Measurements from ENCODE around the gene WASHC1. TPM values are rescaled to one million over a fixed set of nuclear protein-coding genes. Genes with fewer than 3 reads are reported as not detected.
A peak's percentile ranks its signal among the peaks of the same experiment; 100 is the strongest.
"Not testable (repeated sequence)": the region's sequence is repeated elsewhere in the genome, so short reads cannot be mapped to it uniquely, and the experiment has no call there.

Gene WASHC1
- total and polyA plus RNA-seq, 11 donors, result 2.7 to 14.7 (median 9.5) TPM

- intact Hi-C loops (cut with DNase I); H3K4me3 ChIP-seq; H3K27me3 ChIP-seq; H3K36me3 ChIP-seq; H3K4me1 ChIP-seq; H3K27ac ChIP-seq; DNase-seq; H3K9me3 ChIP-seq; ATAC-seq: not testable (repeated sequence)
- 46 to 77% (median 56%) methylated on average over 4 to 11 of the region's 12 CpGs for WGBS, 4 donors
Observed at GRCh38 chr9:46639-47271, 17.5 kb upstream of the WASHC1 start.

- 32 to 64% (median 55%) methylated on average over 5 to 6 of the region's 6 CpGs for WGBS, 4 donors
Observed at GRCh38 chr9:46164-46563, 16.9 kb upstream of the WASHC1 start.

GRCh38 chr9:45180-45878, 16.1 kb upstream of the WASHC1 start:
- intact Hi-C loops (cut with DNase I); H3K27ac ChIP-seq; H3K4me3 ChIP-seq; ATAC-seq; H3K27me3 ChIP-seq; H3K4me1 ChIP-seq; H3K9me3 ChIP-seq; H3K36me3 ChIP-seq: not testable (repeated sequence)
- WGBS, 4 donors, result 87 to 90% (median 88%) methylated on average over 14 to 16 of the region's 16 CpGs
- DNase-seq, result peak in 1 of 5 donors; percentile 8

More at GRCh38 chr9:46164-46563, 16.9 kb upstream of the WASHC1 start:
- H3K27ac ChIP-seq; H3K9me3 ChIP-seq; H3K36me3 ChIP-seq; intact Hi-C loops (cut with DNase I); ATAC-seq; H3K4me1 ChIP-seq; DNase-seq; H3K4me3 ChIP-seq; H3K27me3 ChIP-seq: not testable (repeated sequence)

- H3K9me3 ChIP-seq; intact Hi-C loops (cut with DNase I); DNase-seq; H3K36me3 ChIP-seq; H3K4me1 ChIP-seq; H3K4me3 ChIP-seq; H3K27me3 ChIP-seq; ATAC-seq; H3K27ac ChIP-seq: not testable (repeated sequence)
- 67 to 74% (median 74%) methylated on average over 3 of the region's 3 CpGs for WGBS, 4 donors
Observed at GRCh38 chr9:44416-44815, 15.2 kb upstream of the WASHC1 start.

- DNase-seq; H3K4me1 ChIP-seq; H3K27me3 ChIP-seq; ATAC-seq; H3K9me3 ChIP-seq; H3K36me3 ChIP-seq; H3K27ac ChIP-seq; H3K4me3 ChIP-seq; intact Hi-C loops (cut with DNase I): not testable (repeated sequence)
- WGBS, 4 donors, result 85 to 90% (median 87%) methylated on average over 1 to 3 of the region's 3 CpGs
Observed at GRCh38 chr9:43636-44035, 14.4 kb upstream of the WASHC1 start.

- H3K9me3 ChIP-seq; H3K4me1 ChIP-seq; H3K36me3 ChIP-seq; H3K4me3 ChIP-seq; ATAC-seq; H3K27me3 ChIP-seq; intact Hi-C loops (cut with DNase I); DNase-seq; H3K27ac ChIP-seq: not testable (repeated sequence)
- 67 to 79% (median 76%) methylated on average over 3 of the region's 3 CpGs; no CpG with 5 or more reads in 1 of the 4 donors for WGBS, 4 donors
Observed at GRCh38 chr9:43116-43515, 13.9 kb upstream of the WASHC1 start.

GRCh38 chr9:41819-42218, 12.6 kb upstream of the WASHC1 start:
- H3K27me3 ChIP-seq; H3K27ac ChIP-seq; H3K4me3 ChIP-seq; H3K9me3 ChIP-seq; ATAC-seq; intact Hi-C loops (cut with DNase I); H3K4me1 ChIP-seq; H3K36me3 ChIP-seq; DNase-seq: not testable (repeated sequence)
- WGBS, 4 donors, result 79 to 92% (median 89%) methylated on average over 2 of the region's 2 CpGs

- H3K4me1 ChIP-seq; H3K4me3 ChIP-seq; H3K27me3 ChIP-seq; H3K36me3 ChIP-seq; H3K27ac ChIP-seq; H3K9me3 ChIP-seq; intact Hi-C loops (cut with DNase I): not testable (repeated sequence)
- WGBS, 4 donors, result 63 to 77% (median 70%) methylated on average over 6 to 9 of the region's 9 CpGs
- ATAC-seq (peak in 2 of 4 donors; percentile 28 to 66), DNase-seq (peak in 1 of 5 donors; percentile 17)
Observed at GRCh38 chr9:41261-41676, 12.0 kb upstream of the WASHC1 start.

GRCh38 chr9:32308-32707, 3.1 kb upstream of the WASHC1 start:
- intact Hi-C loops (cut with DNase I); ATAC-seq; H3K27me3 ChIP-seq; H3K4me1 ChIP-seq; H3K9me3 ChIP-seq; H3K36me3 ChIP-seq; H3K27ac ChIP-seq; DNase-seq; H3K4me3 ChIP-seq: not testable (repeated sequence)
- 46 to 75% (median 65%) methylated on average over 2 to 5 of the region's 6 CpGs for WGBS, 4 donors

GRCh38 chr9:28775-29174, 481 bp downstream of the WASHC1 start:
- H3K36me3 ChIP-seq; H3K4me1 ChIP-seq; ATAC-seq; intact Hi-C loops (cut with DNase I); H3K9me3 ChIP-seq; H3K27me3 ChIP-seq; DNase-seq; H3K27ac ChIP-seq: not testable (repeated sequence)
- peak overlapping the region in 10 of 12 donors; percentile 27 to 55 (median 46) for H3K4me3 ChIP-seq
- 0% methylated on average over 1 to 15 of the region's 30 CpGs for WGBS, 4 donors

GRCh38 chr9:21621-22020, 7.6 kb downstream of the WASHC1 start:
- H3K4me1 ChIP-seq; DNase-seq; H3K36me3 ChIP-seq; intact Hi-C loops (cut with DNase I); ATAC-seq; H3K27ac ChIP-seq; H3K27me3 ChIP-seq; H3K4me3 ChIP-seq; H3K9me3 ChIP-seq: not testable (repeated sequence)
- WGBS, 4 donors, result 90 to 94% (median 92%) methylated on average over 2 of the region's 9 CpGs; no CpG with 5 or more reads in 1 of the 4 donors

All from heart left ventricle (tissue), 16 donors.